HUES6 (cell line): ENCODE data around the gene MAGEA2.
"Not testable (repeated sequence)": the region's sequence is repeated elsewhere in the genome, so short reads cannot be mapped to it uniquely, and the experiment has no call there.

ENCODE experiments used
- H3K27ac ChIP-seq: 2 replicates; pipeline ENCODE4 v1.7.0; 2013; ENCODE audit warnings: low read depth, mild to moderate bottlenecking, low read length, inconsistent platforms
- H3K27me3 ChIP-seq: 2 replicates; pipeline ENCODE4 v1.6.1; 2013; ENCODE audit warnings: low read length; ENCODE audit not compliant: control insufficient read depth, insufficient read depth
- H3K36me3 ChIP-seq: 2 replicates; pipeline ENCODE4 v1.6.1; 2013; ENCODE audit warnings: low read length; ENCODE audit not compliant: control insufficient read depth, insufficient read depth
- H3K4me1 ChIP-seq: 2 replicates; pipeline ENCODE4 v1.6.1; 2013; ENCODE audit warnings: low read length; ENCODE audit not compliant: control insufficient read depth, insufficient read depth
- H3K4me3 ChIP-seq: 2 replicates; pipeline ENCODE4 v1.5.1; 2013; ENCODE audit warnings: low read depth, low read length
- H3K9ac ChIP-seq: one replicate; pipeline ENCODE4 v1.6.1; 2013; ENCODE audit warnings: mild to moderate bottlenecking, low read length
- H3K9me3 ChIP-seq: 2 replicates; pipeline ENCODE4 v1.6.1; 2013; ENCODE audit warnings: low read depth, low read length; ENCODE audit not compliant: control insufficient read depth, insufficient read depth

Gene MAGEA2

DNA sequence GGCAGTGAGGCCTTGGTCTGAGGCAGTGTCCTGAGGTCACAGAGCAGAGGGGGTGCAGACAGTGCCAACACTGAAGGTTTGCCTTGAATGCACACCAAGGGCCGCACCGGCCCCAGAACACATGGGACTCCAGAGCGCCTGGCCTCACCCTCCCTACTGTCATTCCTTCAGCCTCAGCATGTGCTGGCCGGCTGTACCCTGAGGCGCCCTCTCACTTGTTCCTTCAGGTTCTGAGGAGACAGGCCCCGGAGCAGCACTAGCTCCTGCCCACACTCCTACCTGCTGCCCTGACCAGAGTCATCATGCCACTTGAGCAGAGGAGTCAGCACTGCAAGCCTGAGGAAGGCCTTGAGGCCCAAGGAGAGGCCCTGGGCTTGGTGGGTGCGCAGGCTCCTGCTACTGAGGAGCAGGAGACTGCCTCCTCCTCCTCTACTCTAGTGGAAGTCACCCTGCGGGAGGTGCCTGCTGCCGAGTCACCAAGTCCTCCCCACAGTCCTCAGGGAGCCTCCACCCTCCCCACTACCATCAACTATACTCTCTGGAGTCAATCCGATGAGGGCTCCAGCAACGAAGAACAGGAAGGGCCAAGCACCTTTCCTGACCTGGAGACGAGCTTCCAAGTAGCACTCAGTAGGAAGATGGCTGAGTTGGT is 17.7 kb downstream of the MAGEA2 start:
- no peak overlapping the region for H3K27ac ChIP-seq

DNA sequence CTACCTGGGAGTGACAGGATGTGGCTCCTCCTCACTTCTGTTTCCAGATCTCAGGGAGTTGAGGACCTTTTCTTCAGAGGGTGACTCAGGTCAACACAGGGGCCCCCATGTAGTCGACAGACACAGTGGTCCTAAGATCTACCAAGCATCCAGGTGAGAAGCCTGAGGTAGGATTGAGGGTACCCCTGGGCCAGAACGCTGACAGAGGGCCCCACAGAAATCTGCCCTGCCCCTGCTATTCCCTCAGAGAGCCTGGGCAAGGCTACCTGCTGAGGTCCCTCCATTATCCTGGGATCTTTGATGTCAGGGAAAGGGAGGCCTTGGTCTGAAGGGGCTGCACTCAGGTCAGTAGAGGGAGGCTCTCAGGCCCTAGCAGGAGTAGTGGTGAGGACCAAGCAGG is 18.5 kb downstream of the MAGEA2 start:
- Histone ChIP-seq H3K9ac (no peak overlapping the region), H3K36me3 (no peaks in the 10 kb centered on the region), H3K27ac (no peak overlapping the region), H3K4me1 (no peaks in the 10 kb centered on the region), H3K9me3 (peaks cover 12% of the 10 kb centered on the region; the same call in 1 of the 2 replicates), H3K27me3 (no peaks in the 10 kb centered on the region), H3K4me3 (no peak overlapping the region)

More for the DNA sequence above, 17.7 kb downstream of the MAGEA2 start:
- Histone ChIP-seq H3K36me3 (no peaks in the 10 kb centered on the region), H3K9me3 (peaks cover 12% of the 10 kb centered on the region; the same call in 1 of the 2 replicates), H3K27me3 (no peaks in the 10 kb centered on the region), H3K4me1 (no peaks in the 10 kb centered on the region), H3K4me3 (no peak overlapping the region), H3K9ac (no peak overlapping the region)

DNA sequence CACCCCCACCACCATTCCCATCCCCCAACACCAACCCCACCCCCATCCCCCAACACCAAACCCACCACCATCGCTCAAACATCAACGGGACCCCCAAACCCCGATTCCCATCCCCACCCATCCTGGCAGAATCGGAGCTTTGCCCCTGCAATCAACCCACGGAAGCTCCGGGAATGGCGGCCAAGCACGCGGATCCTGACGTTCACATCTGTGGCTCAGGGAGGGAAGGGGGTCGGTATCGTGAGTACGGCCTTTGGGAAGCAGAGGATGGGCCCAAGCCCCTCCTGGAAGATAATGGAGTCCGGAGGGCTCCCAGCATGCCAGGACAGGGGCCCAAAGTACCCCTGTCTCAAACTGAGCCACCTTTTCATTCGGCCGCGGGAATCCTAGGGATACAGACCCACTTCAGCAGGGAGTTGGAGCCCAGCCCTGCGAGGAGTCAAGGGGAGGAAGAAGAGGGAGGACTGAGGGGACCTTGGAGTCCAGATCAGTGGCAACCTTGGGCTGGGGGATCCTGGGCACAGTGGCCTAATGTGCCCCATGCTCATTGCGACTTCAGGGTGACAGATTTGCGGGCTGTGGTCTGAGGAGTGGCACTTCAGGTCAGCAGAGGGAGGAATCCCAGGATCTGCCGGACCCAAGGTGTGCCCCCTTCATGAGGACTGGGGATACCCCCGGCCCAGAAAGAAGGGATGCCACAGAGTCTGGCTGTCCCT is 19.3 kb downstream of the MAGEA2 start:
- not testable (repeated sequence) for H3K4me1 ChIP-seq, H3K27me3 ChIP-seq, H3K9ac ChIP-seq, H3K27ac ChIP-seq, H3K4me3 ChIP-seq, H3K36me3 ChIP-seq
- H3K9me3 ChIP-seq = peaks cover 12% of the 10 kb centered on the region; the same call in 1 of the 2 replicates

DNA sequence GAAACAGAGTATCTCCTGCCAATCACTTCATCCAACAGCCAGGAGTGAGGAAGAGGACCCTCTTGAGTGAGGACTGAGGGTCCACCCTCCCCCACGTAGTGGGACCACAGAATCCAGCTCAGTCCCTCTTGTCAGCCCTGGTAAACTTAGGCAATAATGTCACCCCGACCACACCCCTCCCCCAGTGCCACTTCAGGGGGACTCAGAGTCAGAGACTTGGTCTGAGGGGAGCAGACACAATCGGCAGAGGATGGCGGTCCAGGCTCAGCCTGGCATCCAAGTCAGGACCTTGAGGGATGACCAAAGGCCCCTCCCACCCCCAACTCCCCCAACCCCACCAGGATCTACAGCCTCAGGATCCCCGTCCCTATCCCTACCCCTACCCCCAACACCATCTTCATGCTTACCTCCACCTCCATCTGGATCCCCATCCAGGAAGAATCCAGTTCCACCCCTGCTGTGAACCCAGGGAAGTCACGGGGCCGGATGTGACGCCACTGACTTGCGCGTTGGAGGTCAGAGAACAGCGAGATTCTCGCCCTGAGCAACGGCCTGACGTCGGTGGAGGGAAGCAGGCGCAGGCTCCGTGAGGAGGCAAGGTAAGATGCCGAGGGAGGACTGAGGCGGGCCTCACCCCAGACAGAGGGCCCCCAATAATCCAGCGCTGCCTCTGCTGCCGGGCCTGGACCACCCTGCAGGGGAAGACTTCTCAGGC is 20.2 kb downstream of the MAGEA2 start, which contains the start of the genes CSAG1 and MAGEA12:
Gene CSAG1, minus strand, starts transcription at position 461 of the 715 bp plus-strand sequence. CDS start 1,261 bp downstream, outside the sequence.
Gene MAGEA12, plus strand, starts transcription at position 497 of the 715 bp plus-strand sequence. CDS start 2,405 bp downstream, outside the sequence.
- Histone ChIP-seq H3K27me3 (no peaks in the 10 kb centered on the region), H3K9ac (no peak within 1 kb of the TSS), H3K36me3 (no peaks in the 10 kb centered on the region), H3K27ac (no peak within 1 kb of the TSS), H3K4me3 (no peak within 1 kb of the TSS), H3K9me3 (peaks cover 12% of the 10 kb centered on the region; the same call in 1 of the 2 replicates), H3K4me1 (no peaks in the 10 kb centered on the region)

GRCh38 chrX:152725409-152725808 is 28.2 kb downstream of the MAGEA2 start:
- peaks cover 7% of the 10 kb centered on the region; the same call in 1 of the 2 replicates for H3K9me3 ChIP-seq
- no peak overlapping the region for H3K27ac ChIP-seq
- no peaks in the 10 kb centered on the region for H3K36me3 ChIP-seq
- H3K4me3 ChIP-seq = no peak overlapping the region
- H3K4me1 ChIP-seq = no peaks in the 10 kb centered on the region
- no peak overlapping the region for H3K9ac ChIP-seq
- no peaks in the 10 kb centered on the region for H3K27me3 ChIP-seq

DNA sequence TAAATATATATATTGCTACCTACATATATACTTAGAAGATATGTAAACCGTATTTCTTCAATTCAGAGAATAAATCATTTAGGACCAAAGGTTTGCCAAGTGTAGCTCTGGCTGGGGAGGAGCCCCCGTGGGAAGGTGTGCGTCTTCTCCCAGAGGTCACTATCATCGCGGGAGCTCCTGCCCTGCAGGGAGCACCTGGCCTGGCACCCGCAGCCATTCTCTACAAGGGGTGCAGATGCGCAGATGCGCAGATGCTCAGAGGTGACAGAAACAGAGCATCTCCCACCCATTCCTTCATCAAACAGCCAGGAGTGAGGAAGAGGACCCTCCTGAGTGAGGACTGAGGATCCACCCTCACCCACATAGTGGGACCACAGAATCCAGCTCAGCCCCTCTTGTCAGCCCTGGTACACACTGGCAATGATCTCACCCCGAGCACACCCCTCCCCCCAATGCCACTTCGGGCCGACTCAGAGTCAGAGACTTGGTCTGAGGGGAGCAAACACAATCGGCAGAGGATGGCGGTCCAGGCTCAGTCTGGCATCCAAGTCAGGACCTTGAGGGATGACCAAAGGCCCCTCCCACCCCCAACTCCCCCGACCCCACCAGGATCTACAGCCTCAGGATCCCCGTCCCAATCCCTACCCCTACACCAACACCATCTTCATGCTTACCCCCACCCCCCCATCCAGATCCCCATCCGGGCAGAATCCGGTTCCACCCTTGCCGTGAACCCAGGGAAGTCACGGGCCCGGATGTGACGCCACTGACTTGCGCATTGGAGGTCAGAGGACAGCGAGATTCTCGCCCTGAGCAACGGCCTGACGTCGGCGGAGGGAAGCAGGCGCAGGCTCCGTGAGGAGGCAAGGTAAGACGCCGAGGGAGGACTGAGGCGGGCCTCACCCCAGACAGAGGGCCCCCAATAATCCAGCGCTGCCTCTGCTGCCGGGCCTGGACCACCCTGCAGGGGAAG is 39.5 kb downstream of the MAGEA2 start, which contains the start of gene MAGEA2B:
Gene MAGEA2B, plus strand, starts transcription at position 814 of the 973 bp plus-strand sequence. CDS start 2,479 bp downstream, outside the sequence.
- not testable (repeated sequence) for H3K36me3 ChIP-seq, H3K4me1 ChIP-seq, H3K9me3 ChIP-seq, H3K9ac ChIP-seq, H3K4me3 ChIP-seq, H3K27ac ChIP-seq, H3K27me3 ChIP-seq

DNA sequence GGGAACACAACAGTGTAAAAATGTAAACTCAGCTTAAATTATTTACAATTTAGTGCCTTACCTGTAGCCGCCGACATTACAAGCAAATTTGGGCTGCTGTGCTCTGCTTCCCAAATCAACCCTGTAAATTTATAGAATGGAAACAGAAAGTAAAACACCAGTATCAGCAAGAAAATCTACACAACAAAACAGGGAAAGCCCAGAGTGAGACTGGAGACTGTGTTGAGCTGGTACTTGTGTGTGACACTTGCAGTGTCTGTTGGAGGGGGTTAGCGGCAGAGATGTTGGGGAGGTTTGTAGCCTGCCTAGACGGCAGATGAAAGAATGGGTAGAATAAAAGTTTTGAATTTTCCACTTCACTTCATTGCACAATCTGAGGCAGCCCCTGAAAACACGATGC is 40.4 kb downstream of the MAGEA2 start:
- not testable (repeated sequence) for H3K4me3 ChIP-seq, H3K9me3 ChIP-seq, H3K36me3 ChIP-seq, H3K4me1 ChIP-seq, H3K27ac ChIP-seq, H3K9ac ChIP-seq, H3K27me3 ChIP-seq

GRCh38 chrX:152709173-152709572 is 44.5 kb downstream of the MAGEA2 start, which contains the start of gene CSAG2:
CSAG2 (minus strand) TSS chrX:152709273; CDS start chrX:152709112, 161 bp downstream.
- not testable (repeated sequence) for H3K9me3 ChIP-seq, H3K27ac ChIP-seq, H3K36me3 ChIP-seq, H3K27me3 ChIP-seq, H3K9ac ChIP-seq, H3K4me3 ChIP-seq, H3K4me1 ChIP-seq

DNA sequence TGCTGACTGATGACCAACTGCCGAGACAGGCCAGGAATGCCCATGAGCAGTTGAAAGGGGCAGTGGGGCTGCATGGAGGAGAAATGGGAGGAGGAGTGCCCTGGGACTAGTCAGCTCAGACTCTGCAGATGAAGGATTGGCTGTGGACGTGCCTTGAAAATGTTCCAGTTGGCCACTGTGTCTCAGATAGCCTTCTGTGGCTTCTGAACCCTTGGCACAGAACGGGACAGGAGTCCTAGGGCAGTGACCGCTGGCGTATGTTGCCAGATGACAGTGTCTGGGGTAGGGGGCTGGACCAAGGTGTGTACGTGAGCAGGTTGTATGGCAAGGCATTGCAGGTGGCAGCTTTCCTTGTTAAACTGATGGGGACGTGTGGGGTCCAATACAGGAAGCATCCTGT is 47.1 kb downstream of the MAGEA2 start:
- not testable (repeated sequence) for H3K36me3 ChIP-seq, H3K9ac ChIP-seq, H3K27ac ChIP-seq, H3K27me3 ChIP-seq, H3K9me3 ChIP-seq, H3K4me1 ChIP-seq, H3K4me3 ChIP-seq

DNA sequence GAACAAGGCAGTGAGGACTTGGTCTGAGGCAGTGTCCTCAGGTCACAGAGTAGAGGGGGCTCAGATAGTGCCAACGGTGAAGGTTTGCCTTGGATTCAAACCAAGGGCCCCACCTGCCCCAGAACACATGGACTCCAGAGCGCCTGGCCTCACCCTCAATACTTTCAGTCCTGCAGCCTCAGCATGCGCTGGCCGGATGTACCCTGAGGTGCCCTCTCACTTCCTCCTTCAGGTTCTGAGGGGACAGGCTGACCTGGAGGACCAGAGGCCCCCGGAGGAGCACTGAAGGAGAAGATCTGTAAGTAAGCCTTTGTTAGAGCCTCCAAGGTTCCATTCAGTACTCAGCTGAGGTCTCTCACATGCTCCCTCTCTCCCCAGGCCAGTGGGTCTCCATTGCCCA is 53.3 kb downstream of the MAGEA2 start:
- not testable (repeated sequence) for H3K4me1 ChIP-seq, H3K27ac ChIP-seq, H3K9ac ChIP-seq, H3K27me3 ChIP-seq, H3K4me3 ChIP-seq, H3K9me3 ChIP-seq, H3K36me3 ChIP-seq
